Caco-2 (cell line): ENCODE measurements around the gene TIMP3. TPM values are rescaled to one million over a fixed set of nuclear protein-coding genes. Genes with fewer than 3 reads are reported as not detected.
A peak's percentile ranks its signal among the peaks of the same experiment; 100 is the strongest.

Experiments
- BruUV-seq: library from RNA; stranded (reverse); fragments of 400-500 nt; replicated peaks from 2 replicates; lab custom pipeline; 2021; lab: Mats Ljungman, UMichigan
- CTCF ChIA-PET: fragments of 300-600 bp; sonication (Branson Sonifier 250); formaldehyde crosslinking; loops from one replicate; lab custom pipeline; 2022; ENCODE audit warnings: antibody characterized with exemption; lab: Charles Lee
- POLR2A ChIA-PET: fragments of 300-600 bp; sonication (Branson Sonifier 250); formaldehyde crosslinking; loops from one replicate; lab custom pipeline; 2022; ENCODE audit warnings: antibody characterized with exemption; lab: Charles Lee
- DNase-seq, 2 experiments: peaks; one replicate each; pipeline versions ENCODE4 v3.0.0 to v3.0.0-alpha.2; 2020 to 2022
- H3K27me3 ChIP-seq: replicated peaks from 2 replicates; pipeline ENCODE4 v1.6.0; 2011; ENCODE audit warnings: low read length; ENCODE audit not compliant: control insufficient read depth, insufficient read depth
- H3K36me3 ChIP-seq: 2 replicates; pipeline ENCODE4 v1.5.1; 2011; ENCODE audit warnings: low read length; ENCODE audit not compliant: control insufficient read depth, insufficient read depth
- H3K4me1 ChIP-seq: fragments of 250-450 bp; sonication (Bioruptor Pico); 2 replicates; pipeline ENCODE4 v1.5.1; 2020; ENCODE audit warnings: mild to moderate bottlenecking
- H3K4me3 ChIP-seq: 2 replicates; pipeline ENCODE4 v1.5.1; 2011; ENCODE audit warnings: low read depth, mild to moderate bottlenecking, control low read depth, low read length
- H3K9me3 ChIP-seq: fragments of 250-450 bp; sonication (Bioruptor Pico); 2 replicates; pipeline ENCODE4 v1.5.1; 2020; ENCODE audit warnings: mild to moderate bottlenecking, moderate library complexity
- H3K27ac Mint-ChIP-seq: one replicate; pipeline ENCODE4 v1.8.0; 2022; ENCODE audit warnings: mixed read lengths; ENCODE audit not compliant: unreplicated experiment
- H3K27me3 Mint-ChIP-seq: one replicate; pipeline ENCODE4 v1.8.0; 2022; ENCODE audit warnings: mixed read lengths; ENCODE audit not compliant: insufficient read depth, unreplicated experiment
- H3K36me3 Mint-ChIP-seq: one replicate; pipeline ENCODE4 v1.8.0; 2022; ENCODE audit warnings: mild to moderate bottlenecking, mixed read lengths; ENCODE audit not compliant: insufficient read depth, unreplicated experiment
- H3K4me1 Mint-ChIP-seq: one replicate; pipeline ENCODE4 v1.8.0; 2022; ENCODE audit warnings: low read depth, mixed read lengths; ENCODE audit not compliant: unreplicated experiment
- H3K4me3 Mint-ChIP-seq: one replicate; pipeline ENCODE4 v1.8.0; 2022; ENCODE audit warnings: mild to moderate bottlenecking, moderate library complexity, mixed read lengths; ENCODE audit not compliant: unreplicated experiment
- H3K9me3 Mint-ChIP-seq: one replicate; pipeline ENCODE4 v1.8.0; 2022; ENCODE audit warnings: mixed read lengths; ENCODE audit not compliant: unreplicated experiment
- CTCF ChIP-seq, 2 experiments: fragments of 200-600 bp in 1 of 2; IDR thresholded peaks; 1 replicate in 1 of 2; 2 replicates in 1 of 2; pipeline versions ENCODE4 v1.5.1 to v1.8.0; 2011 to 2022; ENCODE audit warnings: antibody characterized with exemption in 1 of 2, control low read depth in 1 of 2, inconsistent platforms in 1 of 2, low read depth in 1 of 2, low read length in 1 of 2, mild to moderate bottlenecking in 1 of 2, moderate library complexity in 1 of 2; ENCODE audit not compliant: insufficient read depth in 1 of 2, severe bottlenecking in 1 of 2, unreplicated experiment in 1 of 2
- intact Hi-C: fragments of 100-400 bp; cut with micrococcal nuclease; formaldehyde crosslinking; loops from one replicate; pipeline ENCODE4 v1.10.0; 2022; ENCODE audit not compliant: unreplicated experiment
- total RNA-seq: library from RNA; stranded (reverse); gene quantifications from 2 replicates; pipeline ENCODE4 v1.2.3, GENCODE V29; 2022

The TIMP3 gene
- total RNA-seq, 1 experiment from 2014 or later, result 86.4 TPM

GRCh38 chr22:32802237-32802765, 796 bp downstream of the TIMP3 start:
- H3K4me1 ChIP-seq, result peaks cover 16% of the 10 kb centered on the region

GRCh38 chr22:32803020-32803737, 1.7 kb downstream of the TIMP3 start:
- POLR2A ChIA-PET, result interaction anchor here (0.7 kb wide), 1 partner anchor 143 kb away, joined by 5 read pairs; no protein-coding TSS in a partner anchor

More at GRCh38 chr22:32802237-32802765, 796 bp downstream of the TIMP3 start:
- POLR2A ChIA-PET, result interaction anchor here (0.7 to 1.5 kb wide), 5 partner anchors 8 to 327 kb away, joined by 3 to 9 read pairs (median 5); no protein-coding TSS in a partner anchor
- H3K36me3 ChIP-seq, result no peaks in the 10 kb centered on the region
- DNase-seq, result no peak
- no peak for TF ChIP-seq CTCF (IDR thresholded peaks at IDR 0.05; ENCODE audit: insufficient read depth in 1 of 2, low read depth in 1 of 2, low read length in 1 of 2, severe bottlenecking in 1 of 2, unreplicated experiment in 1 of 2)
- H3K27me3 Mint-ChIP-seq, result no peaks in the 10 kb centered on the region
- H3K27me3 ChIP-seq, result no peaks in the 10 kb centered on the region
- H3K4me3 ChIP-seq, result peak overlapping the region; percentile 94
- intact Hi-C loops, result no loop called here
- H3K27ac Mint-ChIP-seq, result peak overlapping the region; percentile 16
- TSS peak; percentile 67 for BruUV-seq
- H3K4me1 Mint-ChIP-seq, result peaks cover 22% of the 10 kb centered on the region
- no peaks in the 10 kb centered on the region for H3K9me3 Mint-ChIP-seq
- peak overlapping the region; percentile 74 for H3K4me3 Mint-ChIP-seq
- no peaks in the 10 kb centered on the region for H3K9me3 ChIP-seq
- H3K36me3 Mint-ChIP-seq, result peaks cover 35% of the 10 kb centered on the region
- CTCF ChIA-PET, result no interaction called here

More at GRCh38 chr22:32803020-32803737, 1.7 kb downstream of the TIMP3 start:
- no TSS peak for BruUV-seq
- H3K4me1 Mint-ChIP-seq, result peaks cover 26% of the 10 kb centered on the region
- no peaks in the 10 kb centered on the region for H3K27me3 Mint-ChIP-seq
- Histone ChIP-seq H3K4me3 (peak overlapping the region; percentile 94), H3K36me3 (no peaks in the 10 kb centered on the region), H3K4me1 (peaks cover 21% of the 10 kb centered on the region), H3K9me3 (no peaks in the 10 kb centered on the region), H3K27me3 (no peaks in the 10 kb centered on the region)
- TF ChIP-seq CTCF (IDR thresholded peaks at IDR 0.05; ENCODE audit: insufficient read depth in 1 of 2, low read depth in 1 of 2, low read length in 1 of 2, severe bottlenecking in 1 of 2, unreplicated experiment in 1 of 2), result no peak
- CTCF ChIA-PET, result no interaction called here
- peak in 1 of 2 experiments; percentile 36 for DNase-seq
- H3K27ac Mint-ChIP-seq, result peak overlapping the region; percentile 16
- peaks cover 39% of the 10 kb centered on the region for H3K36me3 Mint-ChIP-seq
- H3K9me3 Mint-ChIP-seq, result no peaks in the 10 kb centered on the region
- intact Hi-C loops, result no loop called here
- H3K4me3 Mint-ChIP-seq, result peak overlapping the region; percentile 74
